ENCODE measurements around the gene TBX1.
A peak's percentile ranks its signal among the peaks of the same experiment; 100 is the strongest.

The TBX1 gene

DNA sequence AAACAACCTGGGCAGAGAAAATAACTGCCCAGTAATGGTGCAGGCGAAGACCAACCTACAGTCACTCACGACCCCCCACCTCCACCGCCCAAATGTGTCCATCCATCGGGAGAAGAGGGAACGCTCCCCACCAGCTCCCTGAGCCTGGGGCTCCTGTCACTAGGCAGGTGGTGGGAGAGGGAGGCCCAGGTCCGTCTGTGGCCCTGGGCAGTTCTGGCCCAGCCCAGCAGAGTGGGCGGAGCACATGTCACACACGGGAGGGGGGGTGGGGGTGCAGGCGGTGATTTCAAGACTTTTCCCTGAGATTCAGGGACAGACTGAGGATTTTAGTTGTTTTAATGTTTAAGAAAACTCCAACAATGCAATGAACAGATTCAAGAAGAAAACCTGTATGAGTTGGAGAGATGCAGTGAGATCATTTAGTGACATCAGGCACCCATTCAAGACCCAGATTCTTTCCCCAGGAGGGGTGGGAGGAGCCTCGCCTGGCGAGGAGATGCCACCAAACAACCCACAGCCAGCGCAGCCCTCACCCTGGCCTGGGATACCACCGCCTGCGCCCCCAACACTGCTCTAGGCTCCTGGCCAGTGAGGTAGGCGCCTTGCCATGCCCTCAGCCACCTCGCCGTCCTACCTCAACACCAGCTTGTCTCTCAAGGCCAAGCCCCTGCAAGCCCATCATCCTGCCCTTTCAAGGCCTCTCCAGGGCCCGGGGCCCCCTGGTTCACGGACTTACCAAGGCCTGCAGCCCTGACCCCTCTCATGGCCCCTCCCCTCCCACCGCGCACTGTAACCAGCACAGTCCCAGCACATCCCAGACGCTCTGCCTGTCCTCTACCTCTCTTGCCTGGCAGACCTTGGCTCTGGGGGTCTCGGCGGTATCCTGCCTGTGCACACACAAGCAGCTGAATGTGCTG lies 36.8 kb downstream of the TBX1 start:
- DNase-seq = no peak

DNA sequence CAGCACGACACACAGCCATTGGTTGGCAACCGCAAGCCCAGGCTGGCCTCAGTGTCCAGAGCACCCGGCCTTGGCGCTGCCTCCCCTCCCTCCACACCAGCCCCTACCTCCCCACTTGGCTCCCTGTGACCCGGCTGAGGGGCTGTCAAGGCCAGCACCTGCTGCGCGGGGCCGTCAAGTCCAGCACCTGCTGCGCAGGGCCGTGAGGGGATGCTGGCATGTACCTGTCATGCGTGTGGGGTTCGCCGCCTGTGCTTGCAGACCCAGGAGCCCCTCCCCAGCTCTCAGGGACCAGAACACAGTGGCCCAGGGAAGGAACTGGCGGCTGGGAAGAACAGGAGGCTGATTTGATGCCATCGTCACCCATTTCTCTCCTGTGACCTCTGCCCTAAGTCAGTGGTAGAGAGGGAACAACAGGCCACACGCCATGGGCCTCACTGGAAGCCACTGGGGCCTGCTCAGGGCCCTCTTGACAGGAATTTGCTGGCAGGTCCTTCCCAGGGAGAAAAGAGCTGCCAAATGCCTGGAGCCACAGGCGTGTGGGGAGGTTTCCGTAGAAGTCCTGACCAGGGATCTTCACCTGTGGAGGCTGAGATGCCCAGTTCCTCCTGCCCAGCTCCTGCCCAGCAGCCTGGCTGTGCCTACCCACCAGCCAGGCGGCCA lies 37.6 kb downstream of the TBX1 start:
- no peak for DNase-seq

DNA sequence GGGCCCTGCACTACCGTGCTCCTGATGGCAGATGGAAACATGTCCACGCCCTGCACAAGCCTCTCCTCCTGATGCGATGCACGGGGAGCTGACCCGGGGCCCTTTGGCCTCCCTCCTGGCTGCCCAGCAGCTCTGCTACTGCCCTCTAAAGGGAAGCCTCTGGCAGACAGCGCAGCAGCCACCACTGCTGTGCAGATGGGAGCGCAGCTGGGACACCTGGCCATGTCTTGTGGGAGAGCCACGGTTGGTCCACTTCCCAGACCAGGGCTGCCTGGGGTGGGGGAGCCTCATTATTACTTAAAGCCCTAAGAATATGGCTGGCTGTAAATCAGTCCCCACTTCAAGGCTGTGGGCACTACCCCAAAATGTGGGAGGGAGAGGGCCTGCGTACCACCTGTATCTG lies 38.3 kb downstream of the TBX1 start:
- no peak for DNase-seq

DNA sequence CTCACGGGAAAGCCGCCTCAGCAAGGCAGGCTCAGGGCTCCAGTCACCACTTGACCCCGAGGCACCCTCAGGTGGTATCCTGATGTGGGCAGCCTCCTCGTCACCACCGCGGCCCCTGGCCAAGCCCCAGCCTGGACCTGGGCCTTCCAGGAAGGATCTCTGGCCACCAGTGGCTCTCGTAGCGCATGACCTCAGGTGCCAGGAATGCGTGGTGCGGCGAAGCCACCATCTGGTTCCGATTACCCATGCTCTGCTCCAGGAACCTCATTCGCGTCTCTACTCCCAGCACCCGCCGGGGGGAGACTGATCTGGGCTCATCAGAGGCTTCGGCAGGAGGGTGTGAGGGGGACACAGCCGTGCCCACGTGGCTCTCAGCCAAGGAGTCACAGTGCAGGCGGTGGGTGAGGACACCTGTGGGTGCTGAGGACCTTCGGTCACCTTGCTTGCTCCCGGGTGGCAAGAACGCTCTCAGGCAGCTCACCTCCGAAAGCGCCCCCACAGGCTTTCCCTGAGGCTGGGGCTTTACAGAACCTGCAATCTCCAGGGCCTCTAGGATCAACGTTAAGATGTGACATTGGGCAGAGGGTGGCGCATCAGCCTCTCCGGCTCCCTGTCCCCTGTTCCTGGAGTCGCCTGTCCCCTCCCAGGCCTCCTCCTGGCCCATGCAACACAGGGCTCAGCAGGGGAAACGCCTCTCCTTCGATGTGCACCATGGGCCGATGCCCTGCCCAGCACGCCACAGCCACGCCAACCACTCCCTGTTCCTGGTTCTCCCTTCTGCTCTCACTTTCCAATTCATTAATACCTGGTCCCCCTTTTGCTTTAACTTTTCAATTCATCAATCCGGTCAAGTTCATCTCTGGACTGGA lies 39.0 kb downstream of the TBX1 start:
- no peak for DNase-seq

DNA sequence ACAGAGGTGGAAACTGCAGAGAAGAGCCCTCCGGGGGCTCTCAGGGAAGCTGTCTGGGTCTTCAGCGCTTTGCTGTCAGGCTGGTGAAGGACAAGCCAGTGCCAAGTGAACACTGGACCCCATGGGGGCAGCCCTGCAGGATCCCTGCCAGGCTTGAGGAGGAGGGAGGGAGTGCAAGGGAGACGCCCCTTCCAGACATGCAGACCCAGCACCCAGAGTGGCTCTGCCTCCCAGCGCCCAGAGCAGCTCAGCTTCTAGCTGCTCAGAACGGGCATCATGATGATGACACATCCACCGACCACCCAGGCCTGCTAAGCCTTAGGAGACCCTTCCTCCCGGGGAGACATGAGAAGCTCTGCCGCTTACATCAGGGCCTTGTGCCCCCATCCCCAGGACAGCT lies 39.7 kb downstream of the TBX1 start:
- no peak for DNase-seq

DNA sequence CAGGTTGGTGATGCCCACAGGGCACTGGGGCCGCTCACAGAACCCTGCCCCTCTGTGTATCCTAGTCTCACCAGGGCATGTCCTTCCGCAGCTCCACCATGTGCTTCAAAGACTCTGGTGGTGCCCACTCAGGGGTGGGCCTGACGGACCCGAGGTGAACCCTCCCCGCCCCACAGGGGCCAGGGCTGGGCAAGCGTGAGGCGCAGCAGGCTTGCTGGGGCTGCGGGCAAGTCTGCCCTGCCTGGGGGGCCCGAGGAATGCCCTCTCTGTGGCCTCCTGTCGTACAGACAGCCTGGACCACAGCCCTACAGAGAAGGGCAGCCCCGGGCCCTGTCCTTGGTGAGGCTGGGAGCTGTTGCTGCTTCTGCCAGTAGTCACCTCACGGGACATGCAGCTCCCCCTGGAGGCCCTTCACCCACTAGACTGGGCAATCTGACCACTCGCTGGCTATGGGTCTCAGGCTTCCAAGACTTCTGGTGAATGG lies 40.2 kb downstream of the TBX1 start:
- DNase-seq = no peak

DNA sequence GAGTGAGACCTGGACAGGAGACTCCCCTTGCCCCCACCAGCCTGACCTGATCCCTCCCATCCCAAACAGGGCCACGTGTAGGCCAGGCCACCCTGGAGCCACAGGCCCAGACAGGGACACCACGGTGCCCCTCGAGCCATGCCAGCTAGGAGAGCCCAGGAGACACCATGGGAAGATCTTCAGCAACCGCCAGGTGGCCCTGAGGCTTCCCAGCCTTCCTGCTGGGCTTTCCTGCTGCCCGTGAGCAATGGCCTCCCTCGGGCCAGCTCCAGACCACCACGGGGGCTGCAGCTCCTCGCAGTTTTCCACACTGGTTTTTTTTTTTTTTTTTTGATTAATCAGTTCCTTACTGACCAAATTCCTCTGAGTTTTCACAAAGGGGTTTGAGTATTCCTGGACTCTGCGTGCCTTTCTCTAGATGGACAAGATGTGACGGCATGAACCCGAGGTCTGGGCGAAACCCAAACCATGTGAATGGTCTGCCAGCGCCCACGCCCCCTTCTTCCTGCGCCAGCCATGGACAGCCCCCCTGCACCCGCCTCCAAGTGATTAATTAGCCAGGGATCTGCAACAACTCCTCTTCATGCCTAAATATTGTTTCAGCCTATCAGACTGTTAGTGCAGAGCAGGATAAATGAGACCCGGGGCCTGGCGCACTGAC lies 40.9 kb downstream of the TBX1 start:
- DNase-seq = no peak

DNA sequence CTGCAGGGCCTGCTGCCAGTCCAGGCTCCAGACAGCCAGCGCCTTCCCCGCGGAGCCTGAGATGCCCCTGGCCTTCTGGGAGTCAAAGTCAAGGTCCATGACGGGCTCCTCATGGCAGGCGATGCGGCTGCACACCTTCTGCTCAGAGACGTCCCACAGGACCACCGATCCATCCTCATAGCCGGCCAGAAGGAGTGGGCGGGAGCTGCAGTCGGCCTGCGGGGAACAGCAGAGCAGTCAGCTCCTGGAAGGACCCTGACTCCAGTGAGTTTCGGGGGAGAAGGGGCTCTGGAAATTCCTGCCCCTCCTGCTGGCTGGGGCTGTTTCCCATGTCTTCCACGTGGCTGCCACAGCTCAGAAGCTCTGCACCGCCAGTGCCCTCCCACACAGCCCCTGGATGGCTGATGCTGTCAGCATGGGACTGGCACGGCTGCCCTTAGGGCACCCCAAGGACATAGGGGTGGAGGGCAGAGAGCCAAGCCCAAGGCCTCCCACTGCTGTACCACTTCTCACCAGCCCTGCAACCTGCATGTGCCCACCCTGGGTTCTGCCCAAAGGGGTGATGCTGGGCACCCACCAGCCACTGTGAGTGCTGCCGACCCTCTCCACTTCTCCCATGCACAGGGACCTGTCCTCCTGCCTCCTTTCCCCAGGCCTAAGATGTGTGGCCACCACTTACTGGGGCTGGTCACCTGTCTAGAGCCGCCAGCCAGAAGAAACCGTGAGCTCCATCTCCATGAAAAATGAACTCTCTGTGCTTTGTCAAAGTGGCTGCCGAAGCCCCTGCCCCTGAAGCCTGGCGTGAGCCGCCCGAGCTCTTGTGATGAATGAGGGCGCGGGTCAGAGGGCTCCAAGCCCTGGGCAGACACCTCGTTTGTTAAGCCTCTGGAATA lies 41.7 kb downstream of the TBX1 start:
- DNase-seq = no peak

DNA sequence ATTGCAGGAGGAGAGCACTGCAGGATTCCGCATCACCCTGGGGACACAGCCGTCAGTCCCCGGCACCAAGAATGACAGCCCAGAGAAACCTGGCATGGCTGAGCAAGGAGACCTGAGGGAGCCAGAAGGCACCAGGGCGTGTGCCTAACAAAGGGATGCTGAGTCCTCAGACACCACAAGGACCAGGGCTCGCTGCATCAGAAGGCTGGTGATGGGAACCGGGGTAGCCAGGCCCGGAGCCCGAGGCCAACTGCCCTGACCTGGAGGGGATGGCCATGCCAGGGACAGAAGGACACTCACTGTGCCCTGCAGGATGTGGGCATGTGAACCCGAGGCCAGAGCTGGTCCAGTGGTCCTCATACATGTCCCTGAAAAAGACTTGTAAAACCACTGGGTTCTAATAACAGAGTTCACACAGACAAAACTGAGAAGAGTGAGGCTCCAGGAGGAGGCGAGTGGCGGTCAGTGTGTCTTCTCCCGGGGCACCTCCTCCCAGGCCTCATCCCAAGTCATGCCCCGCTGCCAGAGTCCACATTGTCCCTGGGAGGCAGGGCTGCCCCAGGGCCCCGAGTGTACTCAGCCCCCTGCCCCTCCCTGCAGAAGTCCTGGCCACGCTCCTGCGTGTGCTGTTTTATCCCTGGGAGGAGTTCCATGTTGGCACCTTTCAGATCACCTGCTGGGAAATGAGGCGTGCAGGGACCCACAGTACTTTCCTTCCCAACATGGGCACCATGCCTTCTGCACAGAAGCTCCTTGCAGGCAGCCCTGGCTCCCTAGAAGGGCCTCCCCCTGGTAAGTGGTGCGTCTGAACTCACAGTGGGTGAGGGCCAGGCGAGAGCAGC lies 42.5 kb downstream of the TBX1 start:
- DNase-seq = no peak

DNA sequence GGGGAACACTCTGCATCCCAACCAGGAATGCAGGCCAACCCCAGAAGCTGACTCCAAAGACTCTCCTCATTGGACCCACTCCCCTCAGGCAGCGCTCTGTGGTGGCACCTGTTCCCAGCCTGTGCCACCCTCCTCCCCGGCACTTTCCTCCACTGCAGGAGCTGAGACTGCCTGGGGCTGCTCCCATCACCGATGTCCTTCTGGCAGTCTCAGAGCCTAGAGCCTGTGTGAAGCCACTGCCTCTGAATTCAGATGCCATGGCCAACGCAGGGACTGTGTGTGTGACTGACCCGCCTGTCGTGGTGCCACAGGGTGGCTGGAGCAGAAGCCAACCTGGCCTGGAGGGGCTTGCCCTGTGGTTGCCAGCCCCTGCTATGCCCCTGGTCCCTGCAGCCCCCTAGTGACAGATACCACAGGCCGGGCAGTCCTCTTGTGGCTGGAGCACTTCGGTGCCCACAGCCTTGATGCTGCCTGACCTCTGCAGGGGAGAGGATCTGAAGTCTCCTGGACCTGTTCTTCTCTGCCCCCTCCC lies 43.2 kb downstream of the TBX1 start:
- no peak for DNase-seq

DNA sequence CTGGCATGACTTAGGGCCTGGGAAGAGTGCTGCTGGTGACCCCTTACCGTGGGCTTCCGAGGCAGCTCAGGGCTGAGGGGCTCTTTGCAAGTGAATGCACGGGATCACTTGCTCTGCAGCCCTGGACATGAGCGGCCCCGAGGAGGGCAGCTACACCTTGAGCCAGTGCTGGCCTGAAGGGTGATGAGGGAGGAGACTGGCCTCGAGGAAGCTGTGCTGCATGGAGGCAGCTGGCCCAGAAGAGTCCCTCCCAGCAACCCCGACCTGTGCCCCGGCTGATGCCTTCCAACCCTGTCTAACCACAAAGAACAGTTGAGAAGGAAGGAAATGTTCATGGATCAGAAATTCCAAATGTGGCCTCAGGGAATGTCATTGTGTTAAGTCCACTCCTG lies 45.2 kb downstream of the TBX1 start:
- DNase-seq = no peak

DNA sequence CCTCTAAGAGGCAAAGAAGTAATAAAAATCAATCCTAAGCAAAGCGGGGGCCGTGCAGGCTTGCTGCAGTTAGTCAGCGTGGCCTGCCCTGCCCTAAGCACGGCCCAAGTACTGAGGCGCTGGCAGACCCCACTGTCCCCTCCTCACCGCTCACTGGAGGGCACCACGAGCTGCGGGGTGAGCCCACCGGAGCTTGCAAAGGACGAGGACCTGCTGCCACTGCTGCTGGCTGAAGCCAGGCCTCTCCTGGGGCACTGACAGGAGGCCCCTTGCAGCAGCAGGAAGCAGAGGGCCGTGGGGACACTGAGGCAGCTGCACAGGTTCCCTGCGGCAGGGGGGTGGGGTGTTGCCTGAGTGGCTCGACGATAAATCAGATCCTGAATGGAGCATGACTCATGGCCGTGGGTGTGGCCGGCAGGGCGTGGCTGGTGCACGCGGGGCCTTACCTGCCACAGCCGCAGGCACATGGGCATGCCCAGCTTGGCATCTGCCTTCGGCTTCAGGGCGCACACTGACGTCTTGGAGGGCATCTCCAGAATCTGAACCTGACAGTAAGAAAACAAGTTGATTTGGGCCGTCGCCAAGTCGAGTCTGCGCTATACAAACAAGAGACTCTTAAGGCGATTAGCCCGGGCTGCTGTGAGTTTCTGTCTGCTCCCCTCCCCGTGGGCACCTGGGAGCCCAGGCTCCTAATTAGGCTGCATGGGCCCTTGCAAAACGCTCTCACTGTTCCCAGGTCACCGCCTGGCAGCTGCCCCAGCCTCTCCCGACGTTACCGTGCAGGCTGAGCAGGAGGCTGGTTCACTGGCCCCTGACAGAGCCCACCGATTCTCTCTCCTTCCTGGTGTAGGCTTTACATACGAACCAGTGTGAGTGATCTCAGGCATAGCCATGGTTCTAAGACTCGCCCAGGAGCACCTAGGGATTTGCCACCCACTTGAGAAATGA lies 45.9 kb downstream of the TBX1 start:
- DNase-seq = peak in 1 of 56 donors; percentile 8

DNA sequence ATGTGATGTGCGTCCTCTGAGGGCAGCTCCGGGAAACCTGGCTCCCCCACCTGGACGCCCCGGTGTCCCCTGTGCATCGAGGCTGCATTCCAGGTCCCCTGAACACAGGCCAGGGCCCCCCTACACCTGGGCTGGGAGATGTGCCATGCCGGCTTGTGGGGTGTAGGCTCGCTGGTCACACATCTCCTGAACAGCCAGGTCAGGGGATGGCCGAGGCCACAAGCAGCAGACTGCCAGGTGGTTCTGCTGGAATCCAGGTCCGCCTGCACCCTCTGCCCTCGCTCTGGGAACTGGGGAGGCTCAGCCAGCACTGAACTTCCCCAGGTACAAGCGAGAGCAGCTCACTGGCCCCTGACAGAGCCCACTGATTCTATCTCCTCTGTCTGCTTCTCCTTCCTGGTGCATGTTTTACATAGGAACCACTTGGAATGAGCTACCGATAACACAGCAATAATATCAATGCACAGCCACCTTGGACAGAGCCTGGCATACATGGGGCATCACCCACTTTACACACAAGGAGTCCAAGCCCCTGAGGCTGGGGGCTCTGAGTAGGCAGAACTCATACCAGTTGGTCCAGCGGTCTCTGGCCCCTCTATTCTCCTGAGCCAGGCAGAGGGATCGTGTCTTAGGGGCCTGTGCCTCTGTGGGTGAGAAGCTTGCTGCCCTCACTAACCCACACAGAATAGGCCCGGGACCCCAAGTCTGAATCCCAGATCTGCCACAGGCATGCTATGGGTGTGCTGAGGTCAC lies 46.8 kb downstream of the TBX1 start:
- DNase-seq = no peak

DNA sequence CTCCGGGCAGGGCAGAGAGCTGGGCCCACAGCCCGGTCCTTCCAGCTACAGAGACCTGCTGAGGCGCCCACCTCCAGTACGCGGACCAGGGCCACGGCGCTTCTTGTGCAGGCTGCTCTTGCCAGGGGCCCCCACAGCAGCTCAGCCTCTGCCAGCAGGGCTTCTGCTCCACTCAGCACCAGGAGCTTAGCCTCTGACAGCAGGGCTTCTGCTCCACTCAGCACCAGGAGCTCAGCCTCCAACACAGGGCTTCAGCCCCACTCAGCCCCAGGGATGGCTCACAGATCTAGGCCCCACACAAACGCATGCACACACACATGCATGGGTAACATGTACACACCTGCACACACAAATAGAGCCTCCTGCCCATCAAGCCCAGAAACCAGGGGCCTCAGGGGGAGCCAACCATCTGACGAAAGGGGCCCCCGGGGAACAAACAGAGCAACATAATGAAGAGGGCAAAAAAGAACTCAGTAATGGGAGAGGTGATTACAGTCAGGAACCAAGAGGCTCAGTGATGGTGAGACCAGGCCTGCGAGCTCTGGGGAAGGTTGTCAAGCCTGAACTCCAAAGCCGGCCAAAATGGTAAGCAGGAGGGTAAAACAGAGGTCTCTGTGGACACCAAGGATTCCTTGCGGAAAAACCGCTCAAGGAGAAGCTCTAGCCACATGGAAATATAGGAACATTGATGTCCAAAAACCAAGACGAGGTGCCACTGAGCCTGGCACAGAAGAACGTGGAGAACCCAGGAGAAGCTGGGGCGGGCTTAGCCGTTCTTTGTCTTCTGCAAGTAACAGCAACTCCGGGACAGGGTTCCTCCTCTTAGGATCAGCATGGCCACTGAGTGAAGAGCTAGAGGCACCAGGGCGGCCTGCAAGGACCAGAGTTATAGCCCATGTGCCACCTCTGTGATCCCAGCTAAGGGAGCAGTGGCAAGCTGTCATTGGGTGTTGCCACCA lies 47.6 kb downstream of the TBX1 start:
- DNase-seq = no peak

DNA sequence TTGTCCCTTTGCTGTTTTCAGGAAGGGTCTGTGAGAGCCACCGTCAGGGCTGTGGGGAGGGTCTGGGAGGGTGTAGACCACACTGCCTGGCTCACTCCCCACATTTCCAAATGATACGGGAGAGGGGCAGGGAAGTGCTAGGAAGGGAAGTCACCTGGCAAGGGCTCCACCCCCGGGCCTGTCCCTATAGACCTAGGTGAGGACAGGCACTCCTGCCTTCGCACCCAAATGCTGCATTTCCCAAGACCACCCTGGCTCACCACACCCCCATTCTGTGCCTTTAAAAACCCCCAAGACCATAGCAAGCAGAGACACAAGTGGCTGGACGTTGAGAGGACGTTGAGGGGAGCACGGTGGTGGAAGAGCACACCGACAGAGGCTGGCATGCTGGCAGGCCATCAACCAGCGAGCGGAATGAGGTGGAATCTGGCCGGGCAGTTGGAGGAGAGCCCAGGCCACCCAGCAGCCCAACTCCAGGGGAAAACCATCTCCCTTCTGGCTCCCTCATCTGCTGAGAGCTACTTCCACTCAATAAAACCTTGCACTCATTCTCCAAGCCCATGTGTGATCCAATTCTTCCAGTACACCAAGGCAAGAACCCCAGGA lies 48.4 kb downstream of the TBX1 start:
- DNase-seq = no peak

Measured in nucleus accumbens (tissue), 56 donors.